ENCODE results near the gene NRN1L. TPM values are rescaled to one million over a fixed set of nuclear protein-coding genes. Genes with fewer than 3 reads are reported as not detected.

Gene NRN1L
- total and polyA plus RNA-seq, 2 donors (not counting 3 experiments of a cell fraction or from before 2014, with no cell fraction given) = 0.37 TPM; not detected in 1

GRCh38 chr16:67885976-67886375 is 1.3 kb downstream of the NRN1L start:
- H4K20me1 ChIP-seq (replicated peaks; ENCODE audit: control insufficient read depth, extremely low read depth, insufficient read depth, low read length) = no peaks in the 10 kb centered on the region
- dilution Hi-C loops (cut with MboI; ENCODE audit: extremely low pct_ligation_motif_present, low sequenced_read_pairs) = no loop called here

More at GRCh38 chr16:67885976-67886375, 1.3 kb downstream of the NRN1L start:
- no peaks in the 10 kb centered on the region for H3K79me2 ChIP-seq (ENCODE audit: control insufficient read depth, insufficient read depth, low read length)
- H3K9ac ChIP-seq (replicated peaks; ENCODE audit: extremely low read depth, insufficient read depth, low read length) = no peak overlapping the region
- no peak overlapping the region for H3K27ac ChIP-seq (ENCODE audit: insufficient read depth, low read depth, low read length)
- no peak overlapping the region for H2AFZ ChIP-seq (ENCODE audit: low read depth, low read length)
- peaks cover 3 to 48% of the 10 kb centered on the region in 2 experiments for H3K36me3 ChIP-seq (ENCODE audit: control insufficient read depth in 2 of 2, extremely low read depth in 1 of 2, insufficient read depth in 2 of 2, low read length in 2 of 2)
- intact Hi-C loops (cut with micrococcal nuclease) = no loop called here
- H3K9me1 ChIP-seq (replicated peaks; ENCODE audit: control insufficient read depth, extremely low read depth, insufficient read depth, low read length) = no peaks in the 10 kb centered on the region
- FAIRE-seq (no peak), DNase-seq (ENCODE audit: low read depth, low spot score) (no peak)
- H3K27me3 ChIP-seq (ENCODE audit: control insufficient read depth in 2 of 2, insufficient read depth in 2 of 2, low read length in 2 of 2) = no peaks in the 10 kb centered on the region
- ChIA-PET POLR2A (no interaction called here), CTCF (interaction anchor here (0.6 to 5.4 kb wide), 3 partner anchors 41 to 155 kb away, joined by 4 to 106 read pairs (median 5); no protein-coding TSS in a partner anchor)
- H3K4me2 ChIP-seq (ENCODE audit: insufficient read depth, low read length) = no peak overlapping the region
- TF ChIP-seq FOS (IDR thresholded peaks at IDR 0.05; ENCODE audit: borderline replicate concordance, insufficient read depth, low read length) (no peak), CTCF (IDR thresholded peaks at IDR 0.05; ENCODE audit: extremely low read depth in 1 of 2, insufficient read depth in 1 of 2, low read depth in 1 of 2, low read length in 2 of 2) (no peak), POLR2A (IDR thresholded peaks at IDR 0.05; ENCODE audit: low read depth, low read length) (no peak), POLR2AphosphoS5 (IDR thresholded peaks at IDR 0.05; ENCODE audit: insufficient read depth, low read depth, low read length) (no peak), GATA2 (IDR thresholded peaks at IDR 0.05; ENCODE audit: insufficient read depth, insufficient read length, low read depth, low read length) (no peak), JUN (IDR thresholded peaks at IDR 0.05; ENCODE audit: borderline replicate concordance, insufficient read depth, insufficient read length, low read depth) (no peak), MYC (IDR thresholded peaks at IDR 0.05; ENCODE audit: low read depth, low read length) (no peak), EZH2 (IDR thresholded peaks at IDR 0.05; ENCODE audit: borderline replicate concordance, low read depth, low read length, severe bottlenecking) (no peak), MAX (IDR thresholded peaks at IDR 0.05; ENCODE audit: insufficient read depth, insufficient read length) (no peak)
- no peak overlapping the region for H3K4me3 ChIP-seq (replicated peaks in 1 of 3; ENCODE audit: insufficient read depth in 1 of 3, low read depth in 1 of 3, low read length in 3 of 3)
- H3K9me3 ChIP-seq (replicated peaks; ENCODE audit: control insufficient read depth, insufficient read depth, low read length) = no peaks in the 10 kb centered on the region
- BruUV-seq (replicated peaks) = no TSS peak
- H3K4me1 ChIP-seq (ENCODE audit: control insufficient read depth, extremely low read depth, insufficient read depth, low read length) = no peaks in the 10 kb centered on the region
